Heart left ventricle (tissue), 16 donors: ENCODE results near the gene PTGR2. TPM values are rescaled to one million over a fixed set of nuclear protein-coding genes. Genes with fewer than 3 reads are reported as not detected.
"Not testable (repeated sequence)": the region's sequence is repeated elsewhere in the genome, so short reads cannot be mapped to it uniquely, and the experiment has no call there.

Experiments used
- ATAC-seq, 4 donors: fragments of 200-7000 bp; cut with Tn5 transposase; one replicate each; pipeline ENCODE4 v1.9.1; 2020 to 2022; ENCODE audit warnings: moderate library complexity in 4 of 4, mild to moderate bottlenecking in 3 of 4, moderate number of reproducible peaks in 1 of 4
- DNase-seq, 5 donors: peaks; one replicate each; pipeline ENCODE4 v3.0.0-alpha.2; 2020
- H3K27ac ChIP-seq, 12 donors: fragments of 200-600 bp; sonication (generic) in 4 of 12; one replicate each; pipeline versions ENCODE4 v1.5.0 to v1.8.0; 2016 to 2022; ENCODE audit warnings: mild to moderate bottlenecking in 2 of 12
- H3K27me3 ChIP-seq, 9 donors: fragments of 200-600 bp; sonication (generic) in 2 of 9; one replicate each; pipeline versions ENCODE4 v1.5.1 to v1.8.0; 2016 to 2022; ENCODE audit warnings: mild to moderate bottlenecking in 3 of 9
- H3K36me3 ChIP-seq, 9 donors: fragments of 200-600 bp; sonication (generic) in 2 of 9; one replicate each; pipeline versions ENCODE4 v1.5.0 to v1.8.0; 2018 to 2022; ENCODE audit warnings: mild to moderate bottlenecking in 2 of 9
- H3K4me1 ChIP-seq, 12 donors: fragments of 200-600 bp; sonication (generic) in 4 of 12; one replicate each; pipeline versions ENCODE4 v1.5.0 to v1.8.0; 2016 to 2022; ENCODE audit warnings: mild to moderate bottlenecking in 3 of 12
- H3K4me3 ChIP-seq, 12 donors: fragments of 200-600 bp; sonication (generic) in 4 of 12; one replicate each; pipeline versions ENCODE4 v1.5.0 to v1.8.0; 2017 to 2022; ENCODE audit warnings: mild to moderate bottlenecking in 9 of 12, moderate library complexity in 4 of 12
- H3K9me3 ChIP-seq, 12 donors: fragments of 200-600 bp; sonication (generic) in 4 of 12; one replicate each; pipeline versions ENCODE4 v1.5.0 to v1.8.0; 2016 to 2022; ENCODE audit warnings: mild to moderate bottlenecking in 1 of 12
- POLR2A ChIP-seq, 2 donors: fragments of 450-650 bp; IDR thresholded peaks; one replicate each; pipeline ENCODE4 v1.6.1; 2017; ENCODE audit warnings: antibody characterized with exemption in 2 of 2, mild to moderate bottlenecking in 2 of 2, moderate library complexity in 2 of 2
- WGBS, 4 donors: extraction: QIAGEN DNeasy Blood & Tissue Kit in 2 of 4; methylation state at CpG; one replicate each; pipeline versions ENCODE4 v1.1.5 to v1.1.7; 2013 to 2018; 5-methylcytosine and 5-hydroxymethylcytosine counted together
- intact Hi-C, 10 donors: fragments of 100-400 bp; cut with DNase I; formaldehyde crosslinking; loops; one replicate each; pipeline versions ENCODE4 v1.11.1 to v1.14.2; 2022
- polyA plus RNA-seq, 2 donors: library from polyadenylated mRNA; stranded (reverse); fragments of 200-250 nt; gene quantifications; one replicate each; pipeline ENCODE4 v1.2.3, GENCODE V29; 2013
- total RNA-seq, 9 donors: library from RNA; depleted of rRNA in 2 of 9; stranded (reverse); fragments of >200 nt in 2 of 9; fragmentation: NEBNext Ultra II Directional in 3 of 9; extraction: Animal tissue kit (Norgen Biotek cat#: 25700) in 3 of 9; gene quantifications; one replicate each; pipeline versions ENCODE4 v1.1.0 to v1.2.4, GENCODE V29; 2016 to 2023
- TF ChIP-seq, protein P1 (sequence below), 12 donors: fragments of 200-600 bp; sonication (generic) in 4 of 12; IDR thresholded peaks; one replicate each; pipeline versions ENCODE4 v1.5.0 to v1.8.0; 2018 to 2022; ENCODE audit warnings: antibody characterized with exemption in 12 of 12, mild to moderate bottlenecking in 5 of 12
- donor health status: ischemic (EF 13 %, LVEDD 7.1; RV severe dilation, severe dysfunction).
- donor health status: healthy with polysubstance abuse.
- donor health status: DM: no; HTN: yes; CAD: no.
- donor health status: DM: no; HTN: no; CAD: no.
- donor health status: ischemic (EF 25% LVEDD 6.9; RV normal size, moderate dysfunction).
- donor health status: ischemic (EF 25% LVEDD 5.7; RV mildly dilated, moderate dysfunction).
- donor health status: healthy.
- donor health status: DM: yes; HTN: yes; CAD: no.
- donor health status: ischemic (EF 35%, LVEDD 5.7; RV mildly dilated, moderate dysfunction).
- donor health status: nonischemic (EF 11% LVEDD 7.7; RV severe dilation, severe dysfunction).
- donor health status: DM: yes; HTN: yes; CAD: no.
- donor health status: PGD.
- donor health status: ischemic (EF 29% LVEDD 5.4; RV normal size, mild dysfunction).
- donor health status: nonischemic (EF 23%, LVEDD 6.1; RV moderate dilation, normal function).

Gene PTGR2
- total and polyA plus RNA-seq, 11 donors: 10.1 to 55.8 (median 26.3) TPM

DNA sequence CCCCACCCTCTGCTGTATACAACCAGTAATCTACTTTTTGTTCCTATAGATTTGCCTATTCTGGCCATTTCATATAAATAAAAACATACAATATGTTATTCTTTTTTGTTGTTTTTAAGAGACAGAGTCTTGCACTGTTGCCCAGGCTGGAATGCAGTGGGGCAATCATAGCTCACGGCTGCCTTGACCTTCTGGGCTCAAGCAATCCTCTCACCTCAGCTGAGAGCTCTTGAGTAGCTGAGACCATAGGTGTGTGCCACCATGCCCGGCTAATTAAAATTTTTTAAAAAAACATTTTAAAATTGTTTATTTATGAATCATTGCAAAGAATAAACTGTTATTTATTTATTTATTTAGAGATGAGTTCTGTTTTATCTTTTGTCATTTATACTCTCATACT, 11.6 kb downstream of the PTGR2 start:
- H3K9me3 ChIP-seq: no peaks in the 10 kb centered on the region
- no peaks in the 10 kb centered on the region for H3K4me1 ChIP-seq
- peaks cover 0 to 77% (median 22%) of the 10 kb centered on the region in 9 donors for H3K36me3 ChIP-seq
- intact Hi-C loops: no loop called here
- no peak overlapping the region for H3K27ac ChIP-seq
- H3K27me3 ChIP-seq: no peaks in the 10 kb centered on the region
- 93 to 99% (median 95%) methylated on average over 2 of the region's 2 CpGs for WGBS, 4 donors
- H3K4me3 ChIP-seq: no peak overlapping the region
- no peak for ATAC-seq
- no peak for DNase-seq
- TF ChIP-seq, protein P1, sequence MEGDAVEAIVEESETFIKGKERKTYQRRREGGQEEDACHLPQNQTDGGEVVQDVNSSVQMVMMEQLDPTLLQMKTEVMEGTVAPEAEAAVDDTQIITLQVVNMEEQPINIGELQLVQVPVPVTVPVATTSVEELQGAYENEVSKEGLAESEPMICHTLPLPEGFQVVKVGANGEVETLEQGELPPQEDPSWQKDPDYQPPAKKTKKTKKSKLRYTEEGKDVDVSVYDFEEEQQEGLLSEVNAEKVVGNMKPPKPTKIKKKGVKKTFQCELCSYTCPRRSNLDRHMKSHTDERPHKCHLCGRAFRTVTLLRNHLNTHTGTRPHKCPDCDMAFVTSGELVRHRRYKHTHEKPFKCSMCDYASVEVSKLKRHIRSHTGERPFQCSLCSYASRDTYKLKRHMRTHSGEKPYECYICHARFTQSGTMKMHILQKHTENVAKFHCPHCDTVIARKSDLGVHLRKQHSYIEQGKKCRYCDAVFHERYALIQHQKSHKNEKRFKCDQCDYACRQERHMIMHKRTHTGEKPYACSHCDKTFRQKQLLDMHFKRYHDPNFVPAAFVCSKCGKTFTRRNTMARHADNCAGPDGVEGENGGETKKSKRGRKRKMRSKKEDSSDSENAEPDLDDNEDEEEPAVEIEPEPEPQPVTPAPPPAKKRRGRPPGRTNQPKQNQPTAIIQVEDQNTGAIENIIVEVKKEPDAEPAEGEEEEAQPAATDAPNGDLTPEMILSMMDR (IDR thresholded peaks at IDR 0.05): no peak
- TF ChIP-seq POLR2A (IDR thresholded peaks at IDR 0.05): no peak

DNA sequence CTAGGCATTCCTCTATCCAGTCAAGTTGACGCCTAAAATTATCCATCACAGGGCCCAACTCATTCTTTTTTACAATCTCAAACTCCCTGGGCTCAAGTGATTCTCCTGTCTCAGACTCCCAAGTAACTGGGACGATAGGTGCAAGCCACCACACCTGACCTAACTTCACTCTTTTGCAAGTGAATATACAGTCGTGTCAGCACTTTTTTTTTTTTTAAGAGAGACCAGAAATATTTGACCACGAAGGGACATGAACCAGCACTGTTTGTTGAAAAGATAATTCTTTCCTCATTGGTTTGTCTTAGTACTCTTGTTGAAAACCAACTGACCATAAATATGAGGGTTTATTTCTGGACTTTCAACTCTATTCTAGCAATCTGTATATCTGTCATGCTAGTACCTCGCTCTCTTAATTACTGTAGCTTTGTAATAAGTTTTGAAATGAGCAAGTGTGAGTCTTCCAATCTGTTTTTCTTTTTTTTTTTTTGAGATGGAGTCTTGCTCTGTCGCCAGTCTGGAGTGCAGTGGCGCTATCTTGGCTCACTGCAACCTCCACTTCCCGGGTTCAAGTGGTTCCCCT, 14.0 kb downstream of the PTGR2 start:
- no peak for ATAC-seq
- no peaks in the 10 kb centered on the region for H3K4me1 ChIP-seq
- TF ChIP-seq POLR2A (IDR thresholded peaks at IDR 0.05): no peak
- TF ChIP-seq, protein P1 (IDR thresholded peaks at IDR 0.05): no peak
- no peaks in the 10 kb centered on the region for H3K9me3 ChIP-seq
- WGBS, 4 donors: 86 to 93% (median 90%) methylated on average over 8 of the region's 8 CpGs
- no peaks in the 10 kb centered on the region for H3K27me3 ChIP-seq
- no peak overlapping the region for H3K4me3 ChIP-seq
- intact Hi-C loops: no loop called here
- H3K27ac ChIP-seq: no peak overlapping the region
- no peak for DNase-seq
- H3K36me3 ChIP-seq: peaks cover 0 to 63% (median 22%) of the 10 kb centered on the region in 9 donors

DNA sequence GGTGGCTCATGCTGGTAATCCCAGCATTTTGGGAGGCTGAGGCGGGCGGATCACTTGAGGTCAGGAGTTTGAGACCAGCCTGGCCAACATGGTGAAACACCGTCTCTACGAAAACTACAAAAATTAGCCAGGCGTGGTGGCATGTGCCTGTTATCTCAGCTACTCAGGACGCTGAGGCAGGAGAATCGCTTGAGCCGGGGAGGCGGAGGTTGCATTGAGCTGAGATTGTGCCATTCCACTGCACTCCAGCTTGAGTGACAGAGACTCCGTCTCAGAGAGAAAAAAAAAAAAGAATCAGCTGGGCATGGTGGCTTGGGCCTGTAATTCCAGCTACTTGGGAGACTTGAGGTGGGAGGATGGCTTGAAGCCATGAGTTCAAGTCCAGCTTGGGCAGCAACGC, 18.1 kb downstream of the PTGR2 start:
- intact Hi-C loops, DNase-seq, H3K4me1 ChIP-seq, H3K4me3 ChIP-seq, H3K27me3 ChIP-seq, H3K27ac ChIP-seq, ATAC-seq, H3K9me3 ChIP-seq: not testable (repeated sequence)
- WGBS, 4 donors: 85 to 93% (median 91%) methylated on average over 11 of the region's 11 CpGs
- peaks cover 0 to 60% (median 8%) of the 10 kb centered on the region in 9 donors for H3K36me3 ChIP-seq

DNA sequence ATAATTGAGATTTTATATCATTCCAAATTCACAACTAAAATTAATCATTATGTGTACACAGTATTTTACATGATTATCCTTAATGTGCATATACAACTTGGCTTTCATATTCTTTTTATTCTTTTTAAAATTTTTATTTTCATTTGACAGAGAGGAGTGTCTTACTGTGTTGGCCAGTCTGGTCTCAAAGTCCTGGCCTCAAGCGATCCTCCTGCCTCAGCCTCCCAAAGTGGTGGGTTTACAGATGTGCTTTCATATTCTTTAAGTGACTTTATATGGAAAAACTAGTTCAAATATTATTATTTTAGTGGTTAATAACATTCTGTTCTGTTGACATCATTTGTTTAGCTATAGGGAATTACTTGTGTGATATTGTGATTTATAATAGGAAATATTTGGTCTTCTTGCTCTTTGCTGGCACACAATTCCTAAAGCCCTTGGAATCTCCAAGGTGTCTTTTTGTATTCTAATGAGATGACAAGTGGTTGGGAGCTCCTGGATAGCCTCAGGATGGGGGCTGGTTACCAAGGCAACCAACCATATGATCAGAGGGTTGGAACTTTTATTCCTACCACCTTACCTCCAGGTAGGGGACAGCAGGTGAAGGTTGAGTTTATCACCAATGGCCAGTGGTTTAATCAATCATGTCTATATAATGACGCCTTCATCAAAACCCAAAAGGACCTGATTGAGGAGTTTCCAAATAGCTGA, 19.0 kb downstream of the PTGR2 start:
- Histone ChIP-seq H3K27me3 (no peaks in the 10 kb centered on the region), H3K9me3 (no peaks in the 10 kb centered on the region), H3K36me3 (peaks cover 0 to 59% (median 8%) of the 10 kb centered on the region in 9 donors), H3K27ac (no peak overlapping the region), H3K4me1 (no peaks in the 10 kb centered on the region), H3K4me3 (no peak overlapping the region)
- no peak for DNase-seq
- 94 to 99% (median 96%) methylated on average over 2 of the region's 2 CpGs for WGBS, 4 donors
- no peak for ATAC-seq
- intact Hi-C loops: no loop called here
- no peak for TF ChIP-seq POLR2A (IDR thresholded peaks at IDR 0.05)

DNA sequence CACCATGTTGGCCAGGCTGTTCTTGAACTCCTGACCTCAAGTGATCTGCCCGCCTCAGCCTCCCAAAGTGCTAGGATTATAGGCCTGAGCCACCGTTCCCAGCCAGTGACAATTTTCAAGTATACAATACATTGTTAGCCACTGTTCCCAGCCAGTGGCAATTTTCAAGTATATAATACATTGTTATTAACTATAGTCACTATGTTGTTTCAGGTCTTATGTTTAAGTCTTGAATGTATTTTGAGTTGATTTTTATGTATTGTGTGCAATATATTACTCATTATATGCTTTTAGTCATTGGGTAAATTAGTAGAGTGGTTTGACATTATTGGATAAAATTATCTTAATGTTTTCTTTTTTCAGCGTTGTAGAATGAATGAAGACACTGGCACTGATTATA, 22.0 kb downstream of the PTGR2 start:
- Histone ChIP-seq H3K4me3 (no peak overlapping the region), H3K36me3 (peaks cover 0 to 61% (median 8%) of the 10 kb centered on the region in 9 donors), H3K27ac (no peak overlapping the region), H3K4me1 (no peaks in the 10 kb centered on the region), H3K9me3 (no peaks in the 10 kb centered on the region), H3K27me3 (no peaks in the 10 kb centered on the region)
- DNase-seq (no peak), ATAC-seq (no peak)
- intact Hi-C loops: no loop called here
- no peak for TF ChIP-seq POLR2A (IDR thresholded peaks at IDR 0.05)
- TF ChIP-seq, protein P1 (IDR thresholded peaks at IDR 0.05): no peak
- WGBS, 4 donors: 93 to 96% (median 94%) methylated on average over 3 of the region's 3 CpGs
